Measurements from ENCODE around the gene PRSS57. TPM values are rescaled to one million over a fixed set of nuclear protein-coding genes. Genes with fewer than 3 reads are reported as not detected.

The PRSS57 gene
- total and polyA plus RNA-seq, 2 donors from 2014 or later, result not detected

GRCh38 chr19:651991-652390, 43.3 kb downstream of the PRSS57 start:
- intact Hi-C loops (cut with DNase I), result no loop called here
- peaks cover 0 to 10% (median 0%) of the 10 kb centered on the region in 3 donors for H3K36me3 ChIP-seq (ENCODE audit: control insufficient read depth in 2 of 3, insufficient read depth in 3 of 3, low read length in 3 of 3)

GRCh38 chr19:651114-651818, 44.0 kb downstream of the PRSS57 start:
- Histone ChIP-seq H3K9me3 (ENCODE audit: control insufficient read depth in 2 of 3, insufficient read depth in 1 of 3, low read length in 3 of 3) (no peaks in the 10 kb centered on the region), H3K4me3 (ENCODE audit: low read length in 3 of 3) (no peak overlapping the region), H3K9ac (ENCODE audit: low read length in 3 of 3) (no peak overlapping the region), H3K36me3 (ENCODE audit: control insufficient read depth in 2 of 3, insufficient read depth in 3 of 3, low read length in 3 of 3) (peaks cover 0 to 10% (median 0%) of the 10 kb centered on the region in 3 donors), H3K4me1 (ENCODE audit: control insufficient read depth in 2 of 3, insufficient read depth in 2 of 3, low read depth in 1 of 3, low read length in 3 of 3) (no peaks in the 10 kb centered on the region), H3K27me3 (ENCODE audit: control insufficient read depth, insufficient read depth, low read length) (no peaks in the 10 kb centered on the region), H3K27ac (ENCODE audit: low read depth in 2 of 2, low read length in 2 of 2) (no peak overlapping the region)
- TF ChIP-seq, protein P1, sequence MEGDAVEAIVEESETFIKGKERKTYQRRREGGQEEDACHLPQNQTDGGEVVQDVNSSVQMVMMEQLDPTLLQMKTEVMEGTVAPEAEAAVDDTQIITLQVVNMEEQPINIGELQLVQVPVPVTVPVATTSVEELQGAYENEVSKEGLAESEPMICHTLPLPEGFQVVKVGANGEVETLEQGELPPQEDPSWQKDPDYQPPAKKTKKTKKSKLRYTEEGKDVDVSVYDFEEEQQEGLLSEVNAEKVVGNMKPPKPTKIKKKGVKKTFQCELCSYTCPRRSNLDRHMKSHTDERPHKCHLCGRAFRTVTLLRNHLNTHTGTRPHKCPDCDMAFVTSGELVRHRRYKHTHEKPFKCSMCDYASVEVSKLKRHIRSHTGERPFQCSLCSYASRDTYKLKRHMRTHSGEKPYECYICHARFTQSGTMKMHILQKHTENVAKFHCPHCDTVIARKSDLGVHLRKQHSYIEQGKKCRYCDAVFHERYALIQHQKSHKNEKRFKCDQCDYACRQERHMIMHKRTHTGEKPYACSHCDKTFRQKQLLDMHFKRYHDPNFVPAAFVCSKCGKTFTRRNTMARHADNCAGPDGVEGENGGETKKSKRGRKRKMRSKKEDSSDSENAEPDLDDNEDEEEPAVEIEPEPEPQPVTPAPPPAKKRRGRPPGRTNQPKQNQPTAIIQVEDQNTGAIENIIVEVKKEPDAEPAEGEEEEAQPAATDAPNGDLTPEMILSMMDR (IDR thresholded peaks at IDR 0.05; ENCODE audit: borderline replicate concordance, extremely low read depth, insufficient read depth), result no peak
- DNase-seq (no peak), FAIRE-seq (no peak)
- intact Hi-C loops (cut with DNase I), result no loop called here

More at GRCh38 chr19:651991-652390, 43.3 kb downstream of the PRSS57 start:
- FAIRE-seq (no peak), DNase-seq (no peak)
- TF ChIP-seq, protein P1 (IDR thresholded peaks at IDR 0.05; ENCODE audit: borderline replicate concordance, extremely low read depth, insufficient read depth), result no peak
- no peaks in the 10 kb centered on the region for H3K4me1 ChIP-seq (ENCODE audit: control insufficient read depth in 2 of 3, insufficient read depth in 2 of 3, low read depth in 1 of 3, low read length in 3 of 3)
- no peaks in the 10 kb centered on the region for H3K27me3 ChIP-seq (ENCODE audit: control insufficient read depth, insufficient read depth, low read length)
- H3K9ac ChIP-seq (ENCODE audit: low read length in 3 of 3), result no peak overlapping the region
- H3K27ac ChIP-seq (ENCODE audit: low read depth in 2 of 2, low read length in 2 of 2), result no peak overlapping the region
- H3K9me3 ChIP-seq (ENCODE audit: control insufficient read depth in 2 of 3, insufficient read depth in 1 of 3, low read length in 3 of 3), result no peaks in the 10 kb centered on the region
- H3K4me3 ChIP-seq (ENCODE audit: low read length in 3 of 3), result no peak overlapping the region

- intact Hi-C loops (cut with DNase I), result no loop called here
- TF ChIP-seq, protein P1 (IDR thresholded peaks at IDR 0.05; ENCODE audit: borderline replicate concordance, extremely low read depth, insufficient read depth), result no peak
- DNase-seq (no peak), FAIRE-seq (no peak)
- H3K36me3 ChIP-seq (ENCODE audit: control insufficient read depth in 2 of 3, insufficient read depth in 3 of 3, low read length in 3 of 3), result peaks cover 0 to 10% (median 0%) of the 10 kb centered on the region in 3 donors
- no peaks in the 10 kb centered on the region for H3K9me3 ChIP-seq (ENCODE audit: control insufficient read depth in 2 of 3, insufficient read depth in 1 of 3, low read length in 3 of 3)
- no peak overlapping the region for H3K4me3 ChIP-seq (ENCODE audit: low read length in 3 of 3)
- H3K9ac ChIP-seq (ENCODE audit: low read length in 3 of 3), result no peak overlapping the region
- no peaks in the 10 kb centered on the region for H3K27me3 ChIP-seq (ENCODE audit: control insufficient read depth, insufficient read depth, low read length)
- H3K27ac ChIP-seq (ENCODE audit: low read depth in 2 of 2, low read length in 2 of 2), result no peak overlapping the region
- H3K4me1 ChIP-seq (ENCODE audit: control insufficient read depth in 2 of 3, insufficient read depth in 2 of 3, low read depth in 1 of 3, low read length in 3 of 3), result no peaks in the 10 kb centered on the region
Measured at GRCh38 chr19:650121-650520, 45.1 kb downstream of the PRSS57 start.

Measured in kidney (tissue), 14 donors.